Panc1 (cell line): ENCODE results near the gene PDIK1L. TPM values are rescaled to one million over a fixed set of nuclear protein-coding genes. Genes with fewer than 3 reads are reported as not detected.

Experiments
- ATAC-seq: fragments of 200-7000 bp; cut with Tn5 transposase; 2 replicates; pipeline ENCODE4 v1.9.1; 2020; ENCODE audit warnings: mild to moderate bottlenecking, moderate library complexity
- BruUV-seq: library from RNA; stranded (reverse); fragments of 400-500 nt; replicated peaks from 2 replicates; lab custom pipeline; 2021; lab: Mats Ljungman, UMichigan
- CTCF ChIA-PET: fragments of 300-600 bp; sonication (Branson Sonifier 250); formaldehyde crosslinking; loops from one replicate; lab custom pipeline; 2022; ENCODE audit warnings: antibody characterized with exemption; lab: Charles Lee
- POLR2A ChIA-PET: fragments of 300-600 bp; sonication (Branson Sonifier 250); formaldehyde crosslinking; loops from one replicate; lab custom pipeline; 2022; ENCODE audit warnings: antibody characterized with exemption; lab: Charles Lee
- DNase-seq: peaks from one replicate; pipeline ENCODE4 v3.0.0-alpha.2; 2010; ENCODE audit warnings: low read depth, low spot score
- H3K27ac ChIP-seq: 2 replicates; pipeline ENCODE4 v1.5.1; 2011; ENCODE audit warnings: mild to moderate bottlenecking, low read length, inconsistent platforms
- H3K27me3 ChIP-seq: fragments of 200-500 bp; sonication (Bioruptor generic); 2 replicates; pipeline ENCODE4 v1.6.0; 2014; ENCODE audit warnings: low read length, inconsistent platforms; ENCODE audit not compliant: control insufficient read depth, insufficient read depth
- H3K36me3 ChIP-seq: fragments of 200-500 bp; sonication (Bioruptor generic); 2 replicates; pipeline ENCODE4 v1.5.1; 2014; ENCODE audit warnings: inconsistent platforms, mild to moderate bottlenecking, low read length, moderate library complexity; ENCODE audit not compliant: control insufficient read depth, insufficient read depth
- H3K4me1 ChIP-seq: 2 replicates; pipeline ENCODE4 v1.5.1; 2011; ENCODE audit warnings: inconsistent platforms, mild to moderate bottlenecking, low read length, moderate library complexity; ENCODE audit not compliant: control insufficient read depth, insufficient read depth
- H3K4me3 ChIP-seq, 2 experiments: 2 replicates each; pipeline ENCODE4 v1.5.1; 2011 to 2012; ENCODE audit warnings: low read depth in 2 of 2, low read length in 2 of 2, mild to moderate bottlenecking in 2 of 2, inconsistent platforms in 1 of 2, moderate library complexity in 1 of 2
- H3K9me3 ChIP-seq: fragments of 200-500 bp; sonication (Bioruptor generic); 2 replicates; pipeline ENCODE4 v1.5.1; 2014; ENCODE audit warnings: low read depth, mild to moderate bottlenecking, inconsistent platforms, low read length, moderate library complexity; ENCODE audit not compliant: control insufficient read depth, insufficient read depth
- CTCF ChIP-seq: fragments of 450-650 bp; IDR thresholded peaks from 2 replicates; pipeline ENCODE4 v1.5.1; 2017; ENCODE audit warnings: mild to moderate bottlenecking
- POLR2AphosphoS5 ChIP-seq: IDR thresholded peaks from 2 replicates; pipeline ENCODE4 v1.6.1; 2012; ENCODE audit warnings: mild to moderate bottlenecking, low read depth, low read length, moderate library complexity
- SIN3A ChIP-seq: IDR thresholded peaks from 2 replicates; pipeline ENCODE4 v1.6.1; 2012; ENCODE audit warnings: low read depth, mild to moderate bottlenecking, low read length, moderate library complexity, borderline replicate concordance; ENCODE audit not compliant: insufficient read depth
- TCF7L2 ChIP-seq: IDR thresholded peaks from 2 replicates; pipeline ENCODE4 v1.6.1; 2011; ENCODE audit warnings: mild to moderate bottlenecking, low read depth, low read length, inconsistent platforms
- in situ Hi-C: cut with HindIII; loops from 2 replicates; pipeline ENCODE4 v1.10.0; 2016; ENCODE audit warnings: low sequenced_read_pairs, low pct_unique_long_range_greater_than_20kb
- intact Hi-C: fragments of 100-400 bp; cut with micrococcal nuclease; formaldehyde crosslinking; loops from one replicate; pipeline ENCODE4 v1.10.0; 2022; ENCODE audit not compliant: unreplicated experiment
- total RNA-seq: library from RNA; stranded (reverse); gene quantifications from one replicate; pipeline ENCODE4 v1.2.1, GENCODE V29; 2021; ENCODE audit not compliant: unreplicated experiment
- TF ChIP-seq, protein P1 (sequence below), 2 experiments: IDR thresholded peaks; 2 replicates each; pipeline ENCODE4 v1.6.1; 2011 to 2012; ENCODE audit warnings: low read depth in 2 of 2, control low read depth in 1 of 2, low read length in 1 of 2, mild to moderate bottlenecking in 1 of 2, moderate library complexity in 1 of 2; ENCODE audit not compliant: insufficient read depth in 1 of 2

PDIK1L gene
- total RNA-seq, 1 experiment from 2014 or later = 8.0 TPM

DNA sequence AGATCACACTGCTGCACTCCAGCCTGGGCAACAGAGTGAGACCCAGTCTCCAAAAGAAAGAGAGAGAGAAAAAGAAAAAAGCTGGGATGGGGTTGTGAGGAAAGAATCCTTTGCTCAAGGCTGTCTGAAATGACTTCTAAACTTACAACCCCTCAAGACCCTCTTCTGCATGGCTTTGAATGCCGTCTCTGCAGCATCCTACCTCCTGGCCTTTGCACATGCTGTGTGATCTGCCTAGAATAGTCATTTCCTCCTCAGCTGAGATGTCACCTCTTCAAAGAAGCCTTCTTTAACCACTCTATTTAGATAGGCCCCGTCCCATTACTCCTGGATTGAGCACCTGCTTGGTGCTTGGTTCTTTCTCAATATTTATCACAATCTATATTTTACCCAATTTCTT is 26.8 kb upstream of the PDIK1L start:
- no peaks in the 10 kb centered on the region for H3K36me3 ChIP-seq
- no peak overlapping the region for H3K27ac ChIP-seq
- TF ChIP-seq POLR2AphosphoS5 (no peak), SIN3A (no peak), TCF7L2 (no peak), CTCF (no peak)
- TF ChIP-seq, protein P1, sequence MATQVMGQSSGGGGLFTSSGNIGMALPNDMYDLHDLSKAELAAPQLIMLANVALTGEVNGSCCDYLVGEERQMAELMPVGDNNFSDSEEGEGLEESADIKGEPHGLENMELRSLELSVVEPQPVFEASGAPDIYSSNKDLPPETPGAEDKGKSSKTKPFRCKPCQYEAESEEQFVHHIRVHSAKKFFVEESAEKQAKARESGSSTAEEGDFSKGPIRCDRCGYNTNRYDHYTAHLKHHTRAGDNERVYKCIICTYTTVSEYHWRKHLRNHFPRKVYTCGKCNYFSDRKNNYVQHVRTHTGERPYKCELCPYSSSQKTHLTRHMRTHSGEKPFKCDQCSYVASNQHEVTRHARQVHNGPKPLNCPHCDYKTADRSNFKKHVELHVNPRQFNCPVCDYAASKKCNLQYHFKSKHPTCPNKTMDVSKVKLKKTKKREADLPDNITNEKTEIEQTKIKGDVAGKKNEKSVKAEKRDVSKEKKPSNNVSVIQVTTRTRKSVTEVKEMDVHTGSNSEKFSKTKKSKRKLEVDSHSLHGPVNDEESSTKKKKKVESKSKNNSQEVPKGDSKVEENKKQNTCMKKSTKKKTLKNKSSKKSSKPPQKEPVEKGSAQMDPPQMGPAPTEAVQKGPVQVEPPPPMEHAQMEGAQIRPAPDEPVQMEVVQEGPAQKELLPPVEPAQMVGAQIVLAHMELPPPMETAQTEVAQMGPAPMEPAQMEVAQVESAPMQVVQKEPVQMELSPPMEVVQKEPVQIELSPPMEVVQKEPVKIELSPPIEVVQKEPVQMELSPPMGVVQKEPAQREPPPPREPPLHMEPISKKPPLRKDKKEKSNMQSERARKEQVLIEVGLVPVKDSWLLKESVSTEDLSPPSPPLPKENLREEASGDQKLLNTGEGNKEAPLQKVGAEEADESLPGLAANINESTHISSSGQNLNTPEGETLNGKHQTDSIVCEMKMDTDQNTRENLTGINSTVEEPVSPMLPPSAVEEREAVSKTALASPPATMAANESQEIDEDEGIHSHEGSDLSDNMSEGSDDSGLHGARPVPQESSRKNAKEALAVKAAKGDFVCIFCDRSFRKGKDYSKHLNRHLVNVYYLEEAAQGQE (IDR thresholded peaks at IDR 0.05; ENCODE audit: insufficient read depth in 1 of 2, low read depth in 2 of 2, low read length in 1 of 2) = no peak
- no peak for ATAC-seq
- no peaks in the 10 kb centered on the region for H3K27me3 ChIP-seq
- CTCF ChIA-PET = interaction anchor here (0.6 kb wide), 1 partner anchor 19 kb away, joined by 4 read pairs; no protein-coding TSS in a partner anchor
- H3K9me3 ChIP-seq = no peaks in the 10 kb centered on the region
- no peak overlapping the region for H3K4me3 ChIP-seq
- no peak for DNase-seq
- intact Hi-C loops (no loop called here), in situ Hi-C loops (no loop called here)
- BruUV-seq = no TSS peak
- POLR2A ChIA-PET = interaction anchor here (0.6 kb wide), 1 partner anchor 144 kb away, joined by 5 read pairs; no protein-coding TSS in a partner anchor
- H3K4me1 ChIP-seq = no peaks in the 10 kb centered on the region

- H3K27ac ChIP-seq = no peak overlapping the region
- no peaks in the 10 kb centered on the region for H3K9me3 ChIP-seq
- ChIA-PET POLR2A (no interaction called here), CTCF (no interaction called here)
- H3K36me3 ChIP-seq = no peaks in the 10 kb centered on the region
- TF ChIP-seq, protein P1 (IDR thresholded peaks at IDR 0.05; ENCODE audit: insufficient read depth in 1 of 2, low read depth in 2 of 2, low read length in 1 of 2) = no peak
- TF ChIP-seq SIN3A = no peak
- no peak for TF ChIP-seq POLR2AphosphoS5
- no peak for TF ChIP-seq TCF7L2
- no peak for TF ChIP-seq CTCF
- H3K4me3 ChIP-seq = no peak overlapping the region
- peaks cover 3% of the 10 kb centered on the region; the same call in 1 of the 2 replicates for H3K4me1 ChIP-seq
- 0 out of 2 replicates have a peak, but pooled peaks cover 4% of the 10 kb centered on the region for H3K27me3 ChIP-seq
- DNase-seq = no peak
- no TSS peak for BruUV-seq
- intact Hi-C loops (no loop called here), in situ Hi-C loops (no loop called here)
- no peak for ATAC-seq
Measured at GRCh38 chr1:26089125-26089524, 22.5 kb upstream of the PDIK1L start.
